Bladder microvascular endothelial cell (primary cell): ENCODE measurements around the gene PYROXD2. TPM values are rescaled to one million over a fixed set of nuclear protein-coding genes. Genes with fewer than 3 reads are reported as not detected.

Source experiments
- total RNA-seq: library from RNA; depleted of rRNA; stranded (reverse); fragments of >200 nt; gene quantifications from 2 replicates; pipeline ENCODE4 v1.2.3, GENCODE V29; 2014

The PYROXD2 gene
- total RNA-seq: 1.6 and 7.0 TPM in 2 replicates

GRCh38 chr10:98414932-98415730 is at the start of gene PYROXD2:
Gene PYROXD2 (minus strand): TSS chr10:98415182. CDS start chr10:98415135, 47 bp downstream.

GRCh38 chr10:98446661-98447221 is 31.8 kb upstream of the PYROXD2 start, which contains the start of gene HPS1:
Gene HPS1 (minus strand): TSS chr10:98446935. CDS start chr10:98443240, 3,695 bp downstream.

Other genes with a start within 250 kb of the PYROXD2 start
- 0.49 and 1.5 TPM in 2 replicates for gene LOXL4, start 147.0 kb downstream of the PYROXD2 start, total RNA-seq
- 13.0 and 28.1 TPM in 2 replicates for gene HPS1, start 31.8 kb upstream of the PYROXD2 start, total RNA-seq